Panc1 (cell line): Measurements from ENCODE around the gene BIK. TPM values are rescaled to one million over a fixed set of nuclear protein-coding genes. Genes with fewer than 3 reads are reported as not detected.

Source experiments
- ATAC-seq: fragments of 200-7000 bp; cut with Tn5 transposase; 2 replicates; pipeline ENCODE4 v1.9.1; 2020; ENCODE audit warnings: mild to moderate bottlenecking, moderate library complexity
- BruUV-seq: library from RNA; stranded (reverse); fragments of 400-500 nt; replicated peaks from 2 replicates; lab custom pipeline; 2021; lab: Mats Ljungman, UMichigan
- CTCF ChIA-PET: fragments of 300-600 bp; sonication (Branson Sonifier 250); formaldehyde crosslinking; loops from one replicate; lab custom pipeline; 2022; ENCODE audit warnings: antibody characterized with exemption; lab: Charles Lee
- POLR2A ChIA-PET: fragments of 300-600 bp; sonication (Branson Sonifier 250); formaldehyde crosslinking; loops from one replicate; lab custom pipeline; 2022; ENCODE audit warnings: antibody characterized with exemption; lab: Charles Lee
- DNase-seq: peaks from one replicate; pipeline ENCODE4 v3.0.0-alpha.2; 2010; ENCODE audit warnings: low read depth, low spot score
- H3K27ac ChIP-seq: 2 replicates; pipeline ENCODE4 v1.5.1; 2011; ENCODE audit warnings: mild to moderate bottlenecking, low read length, inconsistent platforms
- H3K27me3 ChIP-seq: fragments of 200-500 bp; sonication (Bioruptor generic); 2 replicates; pipeline ENCODE4 v1.6.0; 2014; ENCODE audit warnings: low read length, inconsistent platforms; ENCODE audit not compliant: control insufficient read depth, insufficient read depth
- H3K36me3 ChIP-seq: fragments of 200-500 bp; sonication (Bioruptor generic); 2 replicates; pipeline ENCODE4 v1.5.1; 2014; ENCODE audit warnings: inconsistent platforms, mild to moderate bottlenecking, low read length, moderate library complexity; ENCODE audit not compliant: control insufficient read depth, insufficient read depth
- H3K4me1 ChIP-seq: 2 replicates; pipeline ENCODE4 v1.5.1; 2011; ENCODE audit warnings: inconsistent platforms, mild to moderate bottlenecking, low read length, moderate library complexity; ENCODE audit not compliant: control insufficient read depth, insufficient read depth
- H3K4me3 ChIP-seq, 2 experiments: 2 replicates each; pipeline ENCODE4 v1.5.1; 2011 to 2012; ENCODE audit warnings: low read depth in 2 of 2, low read length in 2 of 2, mild to moderate bottlenecking in 2 of 2, inconsistent platforms in 1 of 2, moderate library complexity in 1 of 2
- H3K9me3 ChIP-seq: fragments of 200-500 bp; sonication (Bioruptor generic); 2 replicates; pipeline ENCODE4 v1.5.1; 2014; ENCODE audit warnings: low read depth, mild to moderate bottlenecking, inconsistent platforms, low read length, moderate library complexity; ENCODE audit not compliant: control insufficient read depth, insufficient read depth
- POLR2AphosphoS5 ChIP-seq: IDR thresholded peaks from 2 replicates; pipeline ENCODE4 v1.6.1; 2012; ENCODE audit warnings: mild to moderate bottlenecking, low read depth, low read length, moderate library complexity
- REST ChIP-seq, 2 experiments: IDR thresholded peaks; 2 replicates each; pipeline ENCODE4 v1.6.1; 2011 to 2012; ENCODE audit warnings: low read depth in 2 of 2, control low read depth in 1 of 2, low read length in 1 of 2, mild to moderate bottlenecking in 1 of 2, moderate library complexity in 1 of 2; ENCODE audit not compliant: insufficient read depth in 1 of 2
- SIN3A ChIP-seq: IDR thresholded peaks from 2 replicates; pipeline ENCODE4 v1.6.1; 2012; ENCODE audit warnings: low read depth, mild to moderate bottlenecking, low read length, moderate library complexity, borderline replicate concordance; ENCODE audit not compliant: insufficient read depth
- TCF7L2 ChIP-seq: IDR thresholded peaks from 2 replicates; pipeline ENCODE4 v1.6.1; 2011; ENCODE audit warnings: mild to moderate bottlenecking, low read depth, low read length, inconsistent platforms
- in situ Hi-C: cut with HindIII; loops from 2 replicates; pipeline ENCODE4 v1.10.0; 2016; ENCODE audit warnings: low sequenced_read_pairs, low pct_unique_long_range_greater_than_20kb
- intact Hi-C: fragments of 100-400 bp; cut with micrococcal nuclease; formaldehyde crosslinking; loops from one replicate; pipeline ENCODE4 v1.10.0; 2022; ENCODE audit not compliant: unreplicated experiment
- total RNA-seq: library from RNA; stranded (reverse); gene quantifications from one replicate; pipeline ENCODE4 v1.2.1, GENCODE V29; 2021; ENCODE audit not compliant: unreplicated experiment
- TF ChIP-seq, protein P1 (sequence below): fragments of 450-650 bp; IDR thresholded peaks from 2 replicates; pipeline ENCODE4 v1.5.1; 2017; ENCODE audit warnings: mild to moderate bottlenecking

The BIK gene
- total RNA-seq, 1 experiment from 2014 or later, result 0.18 TPM

GRCh38 chr22:43167001-43167589 is 56.5 kb downstream of the BIK start (continued):
- TF ChIP-seq REST (IDR thresholded peaks at IDR 0.05; ENCODE audit: insufficient read depth in 1 of 2, low read depth in 2 of 2, low read length in 1 of 2), result no peak

DNA sequence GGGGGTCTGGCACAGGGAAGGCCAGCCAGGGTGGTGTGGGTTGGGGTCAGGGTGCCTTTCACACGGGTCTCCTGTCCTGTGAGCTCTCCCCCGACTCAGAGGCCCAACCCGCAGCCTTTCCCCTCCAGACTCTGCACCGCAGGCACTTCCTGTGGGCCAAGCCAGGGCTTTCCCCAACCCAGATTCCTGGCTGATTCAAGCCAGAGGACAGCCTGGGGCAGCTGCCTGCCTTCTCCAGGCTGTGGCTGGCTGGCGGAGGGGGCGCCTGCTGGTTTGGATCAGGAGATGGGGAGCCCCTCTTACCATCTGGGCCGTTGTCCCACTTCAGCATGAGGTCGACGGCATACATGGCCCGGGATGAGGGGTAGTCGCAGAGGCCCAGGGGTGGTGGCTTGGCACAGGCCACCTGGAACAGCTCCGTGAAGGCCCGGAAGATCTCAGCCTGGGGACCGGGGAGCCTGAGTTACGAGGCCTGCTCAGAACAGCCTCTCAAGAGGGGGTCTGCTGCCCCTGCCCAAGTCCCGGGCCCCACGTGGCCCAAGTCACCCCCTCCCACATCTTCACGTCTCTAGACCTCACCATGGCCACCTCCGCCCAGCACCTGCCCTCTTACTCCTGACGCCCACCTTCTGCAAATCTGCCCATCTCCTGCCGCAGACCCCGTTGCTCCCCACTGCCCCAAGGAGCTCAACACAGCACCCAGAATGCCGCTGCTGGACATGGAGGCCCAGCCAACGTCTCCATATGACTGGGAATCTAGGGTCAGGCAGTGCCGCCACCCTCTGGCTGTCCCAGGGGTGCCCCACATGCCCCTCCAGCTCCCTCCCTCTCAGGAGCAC is 58.1 kb downstream of the BIK start:
- no peak for DNase-seq
- ATAC-seq, result no peak
- Histone ChIP-seq H3K9me3 (no peaks in the 10 kb centered on the region), H3K4me3 (no peak overlapping the region), H3K36me3 (no peaks in the 10 kb centered on the region), H3K27ac (no peak overlapping the region), H3K4me1 (no peaks in the 10 kb centered on the region), H3K27me3 (no peaks in the 10 kb centered on the region)
- intact Hi-C loops (no loop called here), in situ Hi-C loops (no loop called here)
- no TSS peak for BruUV-seq
- TF ChIP-seq REST (IDR thresholded peaks at IDR 0.05; ENCODE audit: insufficient read depth in 1 of 2, low read depth in 2 of 2, low read length in 1 of 2) (no peak), TCF7L2 (no peak), POLR2AphosphoS5 (no peak), SIN3A (no peak)
- TF ChIP-seq, protein P1, sequence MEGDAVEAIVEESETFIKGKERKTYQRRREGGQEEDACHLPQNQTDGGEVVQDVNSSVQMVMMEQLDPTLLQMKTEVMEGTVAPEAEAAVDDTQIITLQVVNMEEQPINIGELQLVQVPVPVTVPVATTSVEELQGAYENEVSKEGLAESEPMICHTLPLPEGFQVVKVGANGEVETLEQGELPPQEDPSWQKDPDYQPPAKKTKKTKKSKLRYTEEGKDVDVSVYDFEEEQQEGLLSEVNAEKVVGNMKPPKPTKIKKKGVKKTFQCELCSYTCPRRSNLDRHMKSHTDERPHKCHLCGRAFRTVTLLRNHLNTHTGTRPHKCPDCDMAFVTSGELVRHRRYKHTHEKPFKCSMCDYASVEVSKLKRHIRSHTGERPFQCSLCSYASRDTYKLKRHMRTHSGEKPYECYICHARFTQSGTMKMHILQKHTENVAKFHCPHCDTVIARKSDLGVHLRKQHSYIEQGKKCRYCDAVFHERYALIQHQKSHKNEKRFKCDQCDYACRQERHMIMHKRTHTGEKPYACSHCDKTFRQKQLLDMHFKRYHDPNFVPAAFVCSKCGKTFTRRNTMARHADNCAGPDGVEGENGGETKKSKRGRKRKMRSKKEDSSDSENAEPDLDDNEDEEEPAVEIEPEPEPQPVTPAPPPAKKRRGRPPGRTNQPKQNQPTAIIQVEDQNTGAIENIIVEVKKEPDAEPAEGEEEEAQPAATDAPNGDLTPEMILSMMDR, result no peak
- ChIA-PET CTCF (no interaction called here), POLR2A (no interaction called here)
